ENCODE measurements around the gene ZNF14. TPM values are rescaled to one million over a fixed set of nuclear protein-coding genes. Genes with fewer than 3 reads are reported as not detected.

Gene ZNF14
- total and polyA plus RNA-seq, 2 donors (not counting 3 experiments of a cell fraction or from before 2014, with no cell fraction given), result 0.65 to 2.6 TPM

DNA sequence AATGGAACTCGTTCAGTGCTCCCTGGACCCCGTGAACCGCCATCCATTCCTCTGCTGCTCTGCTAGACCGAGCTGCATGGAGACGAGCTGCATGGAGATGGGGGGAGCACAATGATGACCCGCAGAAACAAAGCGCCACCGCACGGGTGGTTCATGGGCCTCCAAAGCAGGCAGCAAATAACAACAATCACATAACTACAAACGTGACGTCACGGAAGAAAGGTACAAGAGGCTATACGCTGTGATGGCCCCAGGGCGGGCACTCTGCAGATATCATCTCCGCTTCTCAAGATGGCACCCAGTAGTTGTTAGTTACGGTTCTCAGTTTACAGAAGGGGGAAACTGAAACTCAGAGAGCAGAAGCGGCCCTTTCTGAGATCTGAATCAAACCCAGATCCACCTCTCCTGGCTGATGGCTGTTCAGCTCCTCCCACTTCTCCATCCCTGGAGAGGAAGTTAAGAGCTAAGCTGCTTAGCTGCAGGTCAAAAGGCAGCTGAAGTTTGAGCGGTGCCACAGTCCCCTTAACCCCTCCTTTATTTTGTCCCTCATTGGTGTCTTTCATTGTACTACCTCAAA, 71.1 kb downstream of the ZNF14 start:
- H3K27ac ChIP-seq (ENCODE audit: insufficient read depth, low read depth, low read length), result no peak overlapping the region
- H3K79me2 ChIP-seq (ENCODE audit: control insufficient read depth, insufficient read depth, low read length), result peaks cover 22% of the 10 kb centered on the region
- DNase-seq (ENCODE audit: low read depth, low spot score) (no peak), FAIRE-seq (no peak)
- dilution Hi-C loops (cut with MboI; ENCODE audit: extremely low pct_ligation_motif_present, low sequenced_read_pairs) (no loop called here), intact Hi-C loops (cut with micrococcal nuclease) (loop anchor here (2.0 to 10.0 kb wide), 2 partner anchors 205 to 243 kb away; partner anchors contain the start of gene ZNF93)
- no peaks in the 10 kb centered on the region for H4K20me1 ChIP-seq (replicated peaks; ENCODE audit: control insufficient read depth, extremely low read depth, insufficient read depth, low read length)
- no peaks in the 10 kb centered on the region for H3K9me1 ChIP-seq (replicated peaks; ENCODE audit: control insufficient read depth, extremely low read depth, insufficient read depth, low read length)
- H3K4me2 ChIP-seq (ENCODE audit: insufficient read depth, low read length), result no peak overlapping the region
- no TSS peak for BruUV-seq (replicated peaks)
- CTCF ChIA-PET, result no interaction called here
- TF ChIP-seq POLR2AphosphoS5 (IDR thresholded peaks at IDR 0.05; ENCODE audit: insufficient read depth, low read depth, low read length), result no peak
- TF ChIP-seq, protein P1, sequence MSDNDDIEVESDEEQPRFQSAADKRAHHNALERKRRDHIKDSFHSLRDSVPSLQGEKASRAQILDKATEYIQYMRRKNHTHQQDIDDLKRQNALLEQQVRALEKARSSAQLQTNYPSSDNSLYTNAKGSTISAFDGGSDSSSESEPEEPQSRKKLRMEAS (IDR thresholded peaks at IDR 0.05; ENCODE audit: insufficient read depth, insufficient read length), result no peak
- no peak for TF ChIP-seq EZH2 (IDR thresholded peaks at IDR 0.05; ENCODE audit: borderline replicate concordance, low read depth, low read length, severe bottlenecking)
- TF ChIP-seq POLR2A (IDR thresholded peaks at IDR 0.05; ENCODE audit: low read depth, low read length), result no peak
- no peak for TF ChIP-seq FOS (IDR thresholded peaks at IDR 0.05; ENCODE audit: borderline replicate concordance, insufficient read depth, low read length)
- no peak for TF ChIP-seq GATA2 (IDR thresholded peaks at IDR 0.05; ENCODE audit: insufficient read depth, insufficient read length, low read depth, low read length)
- TF ChIP-seq, protein P2, sequence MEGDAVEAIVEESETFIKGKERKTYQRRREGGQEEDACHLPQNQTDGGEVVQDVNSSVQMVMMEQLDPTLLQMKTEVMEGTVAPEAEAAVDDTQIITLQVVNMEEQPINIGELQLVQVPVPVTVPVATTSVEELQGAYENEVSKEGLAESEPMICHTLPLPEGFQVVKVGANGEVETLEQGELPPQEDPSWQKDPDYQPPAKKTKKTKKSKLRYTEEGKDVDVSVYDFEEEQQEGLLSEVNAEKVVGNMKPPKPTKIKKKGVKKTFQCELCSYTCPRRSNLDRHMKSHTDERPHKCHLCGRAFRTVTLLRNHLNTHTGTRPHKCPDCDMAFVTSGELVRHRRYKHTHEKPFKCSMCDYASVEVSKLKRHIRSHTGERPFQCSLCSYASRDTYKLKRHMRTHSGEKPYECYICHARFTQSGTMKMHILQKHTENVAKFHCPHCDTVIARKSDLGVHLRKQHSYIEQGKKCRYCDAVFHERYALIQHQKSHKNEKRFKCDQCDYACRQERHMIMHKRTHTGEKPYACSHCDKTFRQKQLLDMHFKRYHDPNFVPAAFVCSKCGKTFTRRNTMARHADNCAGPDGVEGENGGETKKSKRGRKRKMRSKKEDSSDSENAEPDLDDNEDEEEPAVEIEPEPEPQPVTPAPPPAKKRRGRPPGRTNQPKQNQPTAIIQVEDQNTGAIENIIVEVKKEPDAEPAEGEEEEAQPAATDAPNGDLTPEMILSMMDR (IDR thresholded peaks at IDR 0.05; ENCODE audit: extremely low read depth in 1 of 2, insufficient read depth in 1 of 2, low read depth in 1 of 2, low read length in 2 of 2), result no peak
- TF ChIP-seq MYC (IDR thresholded peaks at IDR 0.05; ENCODE audit: low read depth, low read length), result no peak
- no peak for TF ChIP-seq JUN (IDR thresholded peaks at IDR 0.05; ENCODE audit: borderline replicate concordance, insufficient read depth, insufficient read length, low read depth)
- peaks cover 6 to 20% of the 10 kb centered on the region in 2 experiments for H3K36me3 ChIP-seq (ENCODE audit: control insufficient read depth in 2 of 2, extremely low read depth in 1 of 2, insufficient read depth in 2 of 2, low read length in 2 of 2)
- H3K9ac ChIP-seq (replicated peaks; ENCODE audit: extremely low read depth, insufficient read depth, low read length), result no peak overlapping the region
- H2AFZ ChIP-seq (ENCODE audit: low read depth, low read length), result no peak overlapping the region
- no peak overlapping the region for H3K4me3 ChIP-seq (replicated peaks in 1 of 3; ENCODE audit: insufficient read depth in 1 of 3, low read depth in 1 of 3, low read length in 3 of 3)
- POLR2A ChIA-PET, result no interaction called here
- H3K27me3 ChIP-seq (ENCODE audit: control insufficient read depth in 2 of 2, insufficient read depth in 2 of 2, low read length in 2 of 2), result no peaks in the 10 kb centered on the region
- H3K4me1 ChIP-seq (ENCODE audit: control insufficient read depth, extremely low read depth, insufficient read depth, low read length), result peaks cover 3% of the 10 kb centered on the region
- H3K9me3 ChIP-seq (replicated peaks; ENCODE audit: control insufficient read depth, insufficient read depth, low read length), result no peaks in the 10 kb centered on the region
